ENCODE results near the gene TYK2. TPM values are rescaled to one million over a fixed set of nuclear protein-coding genes. Genes with fewer than 3 reads are reported as not detected.

TYK2 gene
- total and polyA plus RNA-seq, 2 of the 13 experiments (the other 11 are each of a cell fraction or from before 2014, with no cell fraction given) = 38.8 to 60.1 TPM

GRCh38 chr19:10403137-10404021, 23.0 kb upstream of the TYK2 start, which contains the start of gene CDC37 (continued):
- TF ChIP-seq, protein P1, sequence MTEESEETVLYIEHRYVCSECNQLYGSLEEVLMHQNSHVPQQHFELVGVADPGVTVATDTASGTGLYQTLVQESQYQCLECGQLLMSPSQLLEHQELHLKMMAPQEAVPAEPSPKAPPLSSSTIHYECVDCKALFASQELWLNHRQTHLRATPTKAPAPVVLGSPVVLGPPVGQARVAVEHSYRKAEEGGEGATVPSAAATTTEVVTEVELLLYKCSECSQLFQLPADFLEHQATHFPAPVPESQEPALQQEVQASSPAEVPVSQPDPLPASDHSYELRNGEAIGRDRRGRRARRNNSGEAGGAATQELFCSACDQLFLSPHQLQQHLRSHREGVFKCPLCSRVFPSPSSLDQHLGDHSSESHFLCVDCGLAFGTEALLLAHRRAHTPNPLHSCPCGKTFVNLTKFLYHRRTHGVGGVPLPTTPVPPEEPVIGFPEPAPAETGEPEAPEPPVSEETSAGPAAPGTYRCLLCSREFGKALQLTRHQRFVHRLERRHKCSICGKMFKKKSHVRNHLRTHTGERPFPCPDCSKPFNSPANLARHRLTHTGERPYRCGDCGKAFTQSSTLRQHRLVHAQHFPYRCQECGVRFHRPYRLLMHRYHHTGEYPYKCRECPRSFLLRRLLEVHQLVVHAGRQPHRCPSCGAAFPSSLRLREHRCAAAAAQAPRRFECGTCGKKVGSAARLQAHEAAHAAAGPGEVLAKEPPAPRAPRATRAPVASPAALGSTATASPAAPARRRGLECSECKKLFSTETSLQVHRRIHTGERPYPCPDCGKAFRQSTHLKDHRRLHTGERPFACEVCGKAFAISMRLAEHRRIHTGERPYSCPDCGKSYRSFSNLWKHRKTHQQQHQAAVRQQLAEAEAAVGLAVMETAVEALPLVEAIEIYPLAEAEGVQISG (CRISPR knock-in tag; IDR thresholded peaks at IDR 0.05) = peak; percentile 91
- TF ChIP-seq PHF5A (CRISPR knock-in tag; IDR thresholded peaks at IDR 0.05; ENCODE audit: low read depth, unreplicated experiment) = no peak
- TF ChIP-seq, protein P2, sequence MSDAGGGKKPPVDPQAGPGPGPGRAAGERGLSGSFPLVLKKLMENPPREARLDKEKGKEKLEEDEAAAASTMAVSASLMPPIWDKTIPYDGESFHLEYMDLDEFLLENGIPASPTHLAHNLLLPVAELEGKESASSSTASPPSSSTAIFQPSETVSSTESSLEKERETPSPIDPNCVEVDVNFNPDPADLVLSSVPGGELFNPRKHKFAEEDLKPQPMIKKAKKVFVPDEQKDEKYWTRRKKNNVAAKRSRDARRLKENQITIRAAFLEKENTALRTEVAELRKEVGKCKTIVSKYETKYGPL (CRISPR knock-in tag; IDR thresholded peaks at IDR 0.05) = no peak
- TF ChIP-seq ZGPAT (CRISPR knock-in tag; IDR thresholded peaks at IDR 0.05) = peak; percentile 34; the same call in 1 of the 2 replicates
- no peak for TF ChIP-seq TBP (CRISPR knock-in tag; IDR thresholded peaks at IDR 0.05)
- TF ChIP-seq ZNF589 (CRISPR knock-in tag; conservative IDR thresholded peaks at IDR 0.05) = no peak
- TF ChIP-seq, protein P3, sequence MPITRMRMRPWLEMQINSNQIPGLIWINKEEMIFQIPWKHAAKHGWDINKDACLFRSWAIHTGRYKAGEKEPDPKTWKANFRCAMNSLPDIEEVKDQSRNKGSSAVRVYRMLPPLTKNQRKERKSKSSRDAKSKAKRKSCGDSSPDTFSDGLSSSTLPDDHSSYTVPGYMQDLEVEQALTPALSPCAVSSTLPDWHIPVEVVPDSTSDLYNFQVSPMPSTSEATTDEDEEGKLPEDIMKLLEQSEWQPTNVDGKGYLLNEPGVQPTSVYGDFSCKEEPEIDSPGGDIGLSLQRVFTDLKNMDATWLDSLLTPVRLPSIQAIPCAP (CRISPR knock-in tag; IDR thresholded peaks at IDR 0.05; ENCODE audit: low read depth) = 0 out of 2 replicates have a peak, but pooled peaks have one; percentile 30
- no peak for TF ChIP-seq REXO4 (CRISPR knock-in tag; IDR thresholded peaks at IDR 0.05; ENCODE audit: borderline replicate concordance)
- TF ChIP-seq ZBTB2 (CRISPR knock-in tag; IDR thresholded peaks at IDR 0.05; ENCODE audit: low read depth) = no peak
- TF ChIP-seq ZNF782 (CRISPR knock-in tag; IDR thresholded peaks at IDR 0.05; ENCODE audit: borderline replicate concordance) = peak; percentile 49; the same call in 1 of the 2 replicates
- peak; percentile 97; the same call in 1 of the 2 replicates for TF ChIP-seq SIN3A (IDR thresholded peaks at IDR 0.05; ENCODE audit: borderline replicate concordance, low read depth, low read length)
- peak; percentile 88 for TF ChIP-seq YEATS4 (CRISPR knock-in tag; IDR thresholded peaks at IDR 0.05; ENCODE audit: borderline replicate concordance)
- no peak for TF ChIP-seq MZF1 (CRISPR knock-in tag; IDR thresholded peaks at IDR 0.05; ENCODE audit: borderline replicate concordance)
- TF ChIP-seq NR2C2 (CRISPR knock-in tag; IDR thresholded peaks at IDR 0.05; ENCODE audit: borderline replicate concordance) = no peak; the same call in 1 of the 2 replicates
- peak; percentile 51 for TF ChIP-seq THRA (CRISPR knock-in tag; IDR thresholded peaks at IDR 0.05; ENCODE audit: borderline replicate concordance)
- TF ChIP-seq YEATS2 (CRISPR knock-in tag; IDR thresholded peaks at IDR 0.05; ENCODE audit: borderline replicate concordance) = peak; percentile 77; the same call in 1 of the 2 replicates
- TF ChIP-seq ZNF362 (CRISPR knock-in tag; IDR thresholded peaks at IDR 0.05; ENCODE audit: borderline replicate concordance) = no peak; the same call in 1 of the 2 replicates
